OCI-LY3 (cell line): ENCODE results near the gene CCDC117.
A peak's percentile ranks its signal among the peaks of the same experiment; 100 is the strongest.
"Not testable (repeated sequence)": the region's sequence is repeated elsewhere in the genome, so short reads cannot be mapped to it uniquely, and the experiment has no call there.

Source experiments
- H2AFZ ChIP-seq: fragments of 200-600, 300-600 bp; shearing (Covaris generic); 2 replicates; pipeline ENCODE4 v1.6.0; 2014; ENCODE audit warnings: antibody characterized with exemption, low read depth, low read length
- H3K27ac ChIP-seq: fragments of 200-600, 300-600 bp; sonication (generic); 2 replicates; pipeline ENCODE4 v1.5.1; 2014; ENCODE audit warnings: mild to moderate bottlenecking, low read length, moderate library complexity, mixed read lengths
- H3K27me3 ChIP-seq: fragments of 200-600, 300-600 bp; sonication (generic); 2 replicates; pipeline ENCODE4 v1.6.1; 2014; ENCODE audit warnings: low read depth, low read length, mixed read lengths
- H3K36me3 ChIP-seq: fragments of 200-600, 300-600 bp; sonication (generic); replicated peaks from 2 replicates; pipeline ENCODE3; 2014; ENCODE audit warnings: low read depth, low read length, mixed read lengths
- H3K4me1 ChIP-seq: fragments of 300-600, 200-600 bp; sonication (generic); 2 replicates; pipeline ENCODE4 v1.6.1; 2014; ENCODE audit warnings: low read length, mixed read lengths
- H3K4me2 ChIP-seq: fragments of 200-600, 300-600 bp; sonication (generic); 2 replicates; pipeline ENCODE4 v1.6.1; 2014; ENCODE audit warnings: low read length, mixed read lengths
- H3K4me3 ChIP-seq: fragments of 300-600, 200-600 bp; sonication (generic); 2 replicates; pipeline ENCODE4 v1.5.1; 2014; ENCODE audit warnings: antibody characterized with exemption, mild to moderate bottlenecking, low read length, moderate library complexity
- H3K79me2 ChIP-seq: fragments of 300-600, 200-600 bp; shearing (Covaris generic); 2 replicates; pipeline ENCODE4 v1.6.1; 2014; ENCODE audit warnings: mild to moderate bottlenecking, low read length, mixed read lengths
- H3K9ac ChIP-seq: fragments of 300-600, 200-600 bp; shearing (Covaris generic); 2 replicates; pipeline ENCODE4 v1.6.0; 2014; ENCODE audit warnings: mild to moderate bottlenecking, low read length, moderate library complexity
- H3K9me3 ChIP-seq: fragments of 200-600, 300-600 bp; shearing (Covaris generic); 2 replicates; pipeline ENCODE4 v1.6.1; 2014; ENCODE audit warnings: low read length, mixed read lengths; ENCODE audit not compliant: insufficient read depth
- H4K20me1 ChIP-seq: fragments of 200-600, 300-600 bp; sonication (generic); 2 replicates; pipeline ENCODE4 v1.6.1; 2016; ENCODE audit warnings: low read length, mixed read lengths; ENCODE audit not compliant: insufficient read depth
- CTCF ChIP-seq: fragments of 200-600, 300-600 bp; sonication (generic); IDR thresholded peaks from 2 replicates; pipeline ENCODE4 v1.5.1; 2014; ENCODE audit warnings: antibody characterized with exemption, low read length, low read depth
- EZH2phosphoT487 ChIP-seq: fragments of 200-600 bp; shearing (Covaris generic); IDR thresholded peaks from 2 replicates; pipeline ENCODE4 v1.6.1; 2018; ENCODE audit warnings: antibody characterized with exemption, mixed run types, low read depth

CCDC117 gene

GRCh38 chr22:28800308-28801041 lies 28.0 kb downstream of the CCDC117 start, which contains the start of gene XBP1:
Gene XBP1, minus strand, starts transcription at chr22:28800569.
- H3K9me3 ChIP-seq, result no peaks in the 10 kb centered on the region
- H2AFZ ChIP-seq, result peak within 1 kb of the TSS; percentile 18; the same call in 1 of the 2 replicates
- H3K79me2 ChIP-seq, result peaks cover 73% of the 10 kb centered on the region
- peaks cover 31% of the 10 kb centered on the region for H4K20me1 ChIP-seq
- peak within 1 kb of the TSS; percentile 91 for H3K4me2 ChIP-seq
- H3K9ac ChIP-seq, result peak within 1 kb of the TSS; percentile 95
- TF ChIP-seq EZH2phosphoT487, result no peak
- no peak for TF ChIP-seq CTCF
- H3K27ac ChIP-seq, result peak within 1 kb of the TSS; percentile 77
- H3K27me3 ChIP-seq, result no peaks in the 10 kb centered on the region
- peak within 1 kb of the TSS; percentile 82 for H3K4me3 ChIP-seq
- peaks cover 50% of the 10 kb centered on the region for H3K4me1 ChIP-seq
- peaks cover 32% of the 10 kb centered on the region for H3K36me3 ChIP-seq

DNA sequence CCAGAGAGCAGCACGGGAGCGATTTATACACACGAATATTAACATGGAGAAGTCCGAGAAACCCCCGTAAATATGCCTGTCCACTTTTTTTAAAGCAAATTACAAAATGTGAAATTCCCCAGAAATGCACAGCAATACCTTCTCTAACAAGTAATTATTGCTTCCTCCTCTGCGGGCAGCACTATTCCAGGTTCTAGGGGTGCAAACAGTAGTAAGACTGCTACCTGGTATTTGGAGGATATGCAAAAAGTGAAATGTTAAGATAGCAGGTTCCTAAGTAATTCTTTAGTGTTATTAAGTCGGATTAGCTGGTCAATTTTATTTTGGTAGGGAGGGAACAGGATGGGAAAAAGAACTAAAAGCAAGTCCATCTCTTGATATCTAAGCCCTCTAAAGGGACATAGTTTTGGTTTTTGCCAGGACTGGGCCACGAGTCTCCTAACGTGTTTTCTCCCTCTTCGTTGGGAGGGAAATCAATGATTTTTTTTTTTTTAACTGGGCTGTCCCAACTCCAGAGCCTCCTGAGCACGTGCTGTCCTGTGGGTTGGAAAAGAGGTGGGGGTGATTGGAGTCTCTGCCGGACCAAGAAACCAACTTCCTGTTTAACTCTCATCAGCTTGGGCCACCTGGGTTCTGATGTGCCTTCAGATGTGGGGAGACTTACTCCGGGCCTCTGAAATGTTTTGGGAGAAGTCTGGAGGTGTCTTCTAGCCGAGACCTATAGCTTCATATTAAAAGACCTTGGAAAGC lies 29.5 kb downstream of the CCDC117 start:
- H3K9me3 ChIP-seq, result no peaks in the 10 kb centered on the region
- H3K27me3 ChIP-seq, result no peaks in the 10 kb centered on the region
- H3K4me2 ChIP-seq, result peak overlapping the region; percentile 90
- peak overlapping the region; percentile 95 for H3K9ac ChIP-seq
- TF ChIP-seq CTCF (no peak), EZH2phosphoT487 (no peak)
- 0 out of 2 replicates have a peak overlapping the region, but pooled peaks have one; percentile 10 for H2AFZ ChIP-seq
- H3K27ac ChIP-seq, result peak overlapping the region; percentile 8; the same call in 1 of the 2 replicates
- peaks cover 57% of the 10 kb centered on the region for H3K79me2 ChIP-seq
- H4K20me1 ChIP-seq, result peaks cover 15% of the 10 kb centered on the region
- peaks cover 34% of the 10 kb centered on the region for H3K4me1 ChIP-seq
- peaks cover 19% of the 10 kb centered on the region for H3K36me3 ChIP-seq
- H3K4me3 ChIP-seq, result peak overlapping the region; percentile 82

DNA sequence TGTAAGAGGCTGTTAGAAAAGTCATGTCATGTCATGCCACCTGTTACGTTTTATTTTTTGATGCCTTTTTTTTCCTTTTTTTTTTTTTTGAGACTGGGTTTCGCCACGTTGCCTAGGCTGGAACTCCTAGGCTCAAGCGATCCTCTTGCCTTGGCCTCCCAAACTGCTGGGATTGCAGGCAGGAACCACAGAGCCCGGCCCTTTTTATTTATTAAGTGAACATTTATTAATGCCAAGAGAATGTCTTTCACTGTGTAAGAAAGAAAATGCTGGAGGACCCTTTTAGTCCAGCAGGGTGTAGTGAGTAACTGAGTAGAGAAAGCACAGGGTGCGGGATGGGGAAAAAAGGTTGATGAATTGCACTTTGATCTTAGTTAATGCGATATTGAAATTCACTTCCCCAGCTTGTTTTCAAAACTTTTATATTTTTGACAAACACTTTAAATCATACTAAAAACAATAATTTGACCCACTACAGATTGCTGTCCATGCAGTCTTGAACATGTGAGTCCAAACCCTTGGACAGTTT lies 30.2 kb downstream of the CCDC117 start:
- Histone ChIP-seq H3K27ac (peak overlapping the region; percentile 8; the same call in 1 of the 2 replicates), H3K27me3 (no peaks in the 10 kb centered on the region), H3K4me1 (peaks cover 29% of the 10 kb centered on the region), H3K79me2 (peaks cover 53% of the 10 kb centered on the region), H2AFZ (no peak overlapping the region), H3K4me3 (peak overlapping the region; percentile 82), H3K4me2 (peak overlapping the region; percentile 90), H3K9ac (peak overlapping the region; percentile 95; the same call in 1 of the 2 replicates), H3K9me3 (no peaks in the 10 kb centered on the region), H3K36me3 (peaks cover 15% of the 10 kb centered on the region), H4K20me1 (peaks cover 10% of the 10 kb centered on the region)
- TF ChIP-seq EZH2phosphoT487 (no peak), CTCF (no peak)

GRCh38 chr22:28805426-28805825 lies 32.9 kb downstream of the CCDC117 start:
- Histone ChIP-seq H3K79me2 (peaks cover 25% of the 10 kb centered on the region), H3K4me1 (peaks cover 15% of the 10 kb centered on the region), H3K36me3 (peaks cover 12% of the 10 kb centered on the region)
- H3K27ac ChIP-seq, H3K9me3 ChIP-seq, H2AFZ ChIP-seq, H3K9ac ChIP-seq, H3K27me3 ChIP-seq, H3K4me3 ChIP-seq, H4K20me1 ChIP-seq, H3K4me2 ChIP-seq: not testable (repeated sequence)
